ENCODE results near the gene ORAI1. TPM values are rescaled to one million over a fixed set of nuclear protein-coding genes. Genes with fewer than 3 reads are reported as not detected.
"Not testable (repeated sequence)": the region's sequence is repeated elsewhere in the genome, so short reads cannot be mapped to it uniquely, and the experiment has no call there.

The ORAI1 gene
- 1.9 TPM for total RNA-seq

DNA sequence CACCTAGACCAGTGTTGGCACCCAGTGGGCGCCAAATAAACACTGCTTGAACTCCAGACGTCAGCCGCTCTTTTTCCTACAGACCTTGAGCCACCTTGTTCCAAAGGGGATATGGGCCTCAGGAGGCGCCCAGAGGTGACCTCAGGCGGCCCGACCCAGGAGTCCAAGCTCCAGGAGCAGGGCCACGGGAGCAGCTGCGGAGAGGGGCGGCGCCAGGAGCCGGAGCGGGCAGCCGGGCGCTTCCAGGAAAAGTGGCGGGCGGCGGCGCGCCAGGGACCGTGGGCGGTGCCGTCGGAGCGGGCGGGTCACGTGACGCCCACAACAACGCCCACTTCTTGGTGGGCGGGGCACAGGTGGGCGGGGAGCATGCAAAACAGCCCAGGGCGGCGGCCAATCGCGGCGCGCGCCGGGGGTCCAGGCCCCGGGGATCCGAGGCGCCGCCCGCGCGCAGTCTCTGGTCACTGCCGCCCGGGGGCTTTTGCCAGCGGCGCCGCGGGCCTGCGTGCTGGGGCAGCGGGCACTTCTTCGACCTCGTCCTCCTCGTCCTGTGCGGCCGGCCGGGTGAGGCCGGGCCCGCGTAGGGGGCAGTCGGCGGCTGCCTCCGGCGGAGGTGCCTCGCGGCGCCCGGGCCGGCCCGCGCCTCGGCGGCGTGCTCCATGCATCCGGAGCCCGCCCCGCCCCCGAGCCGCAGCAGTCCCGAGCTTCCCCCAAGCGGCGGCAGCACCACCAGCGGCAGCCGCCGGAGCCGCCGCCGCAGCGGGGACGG, at the start of gene ORAI1:
TSS of gene ORAI1 (plus strand) at position 444 of the 766 bp plus-strand sequence.
- peak; percentile 87 for DNase-seq

DNA sequence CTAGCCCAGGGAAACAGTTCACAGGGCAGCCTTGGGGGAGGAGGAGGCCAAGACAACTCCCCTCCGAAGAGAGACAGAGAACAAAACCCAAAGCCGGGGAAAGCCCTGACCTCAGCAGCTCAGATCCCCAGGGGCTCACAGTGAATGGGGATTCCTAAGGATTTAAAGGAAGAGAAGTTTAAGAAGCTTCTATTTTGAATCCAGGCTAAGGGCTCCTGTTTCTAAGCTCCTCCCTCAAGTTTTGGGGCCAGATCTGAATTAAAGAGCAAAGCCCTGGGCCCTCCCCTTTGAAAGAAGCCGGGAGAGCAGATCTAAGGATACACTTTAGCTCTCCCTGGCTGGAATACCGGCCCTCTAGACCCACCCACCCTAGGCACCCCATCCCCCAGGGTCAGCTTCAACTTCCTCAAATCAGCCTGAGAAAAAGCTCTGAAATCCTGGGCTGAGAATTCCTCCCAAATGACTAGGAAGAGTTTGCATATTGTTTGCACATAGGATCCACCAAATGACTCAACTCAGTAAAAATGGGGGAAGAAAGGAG, 49.4 kb upstream of the ORAI1 start:
- DNase-seq = no peak

DNA sequence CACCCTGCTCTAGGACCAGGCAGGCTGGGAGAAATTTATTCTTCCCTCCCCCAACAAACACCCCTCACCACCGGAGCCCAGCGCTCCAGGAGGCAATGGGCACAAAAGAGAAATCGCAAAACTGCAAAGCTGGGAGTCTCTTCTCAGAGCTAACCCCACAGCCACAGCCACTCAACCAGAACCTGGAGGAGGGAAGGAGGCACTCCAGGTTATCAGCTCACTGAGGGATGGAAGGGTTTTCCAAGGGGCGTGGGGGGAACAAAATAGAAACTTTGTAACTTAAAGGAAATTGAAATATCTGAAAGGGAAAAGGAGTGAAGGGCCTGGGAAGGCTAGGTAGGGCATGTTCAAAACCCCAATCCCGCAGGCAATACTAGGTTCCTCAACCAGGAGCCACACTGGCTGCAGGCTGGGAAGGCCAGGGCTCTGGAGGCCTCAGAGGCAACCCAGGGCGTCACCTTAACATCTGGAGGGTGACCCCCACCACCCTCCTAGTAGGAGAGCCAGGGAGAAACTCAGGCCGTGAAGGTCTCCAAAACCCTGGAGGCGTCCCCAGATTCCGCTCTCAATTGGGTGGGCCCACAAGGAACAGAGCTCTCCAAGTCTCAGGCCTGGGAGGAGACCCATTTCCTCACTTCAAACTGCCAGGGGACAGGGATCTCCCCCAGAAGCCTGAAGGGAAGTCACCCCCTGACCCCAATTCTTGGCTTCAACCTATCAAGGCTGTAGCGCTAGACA, 48.7 kb upstream of the ORAI1 start:
- DNase-seq = no peak

GRCh38 chr12:121578230-121579189, 47.8 kb upstream of the ORAI1 start:
- peak; percentile 18 for DNase-seq

DNA sequence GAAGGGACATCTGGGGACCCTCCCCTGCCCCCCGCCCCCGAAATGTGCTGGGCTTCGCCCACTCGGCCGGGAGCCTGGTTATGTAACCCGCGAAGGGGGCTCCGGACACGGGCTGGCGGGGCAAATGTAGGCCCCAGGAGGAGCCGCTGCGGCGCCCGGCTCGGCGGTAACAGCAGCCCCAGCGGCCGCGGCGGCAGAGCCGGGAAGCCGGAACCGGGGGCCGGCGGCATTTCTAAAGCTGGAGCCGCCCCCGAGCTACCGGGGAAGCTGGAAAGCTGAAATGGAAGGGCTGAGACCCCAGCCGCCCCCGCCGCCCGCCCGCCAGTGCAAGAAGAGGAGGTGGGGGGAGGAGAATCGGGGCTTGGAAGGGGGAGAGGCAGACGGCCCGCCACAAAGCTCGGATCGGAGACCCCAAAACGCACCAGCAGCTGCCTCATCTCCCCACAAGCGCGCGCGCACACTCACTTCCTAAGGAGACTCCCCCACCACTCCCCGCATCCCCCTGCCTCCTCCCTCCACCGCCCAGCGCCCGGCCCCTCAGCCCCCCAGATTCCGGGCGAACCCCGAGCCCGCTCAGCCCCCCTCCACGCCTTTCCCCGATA, 47.0 kb upstream of the ORAI1 start:
- DNase-seq = no peak

- peak; percentile 82 for DNase-seq
Observed at GRCh38 chr12:121579981-121580868, 46.1 kb upstream of the ORAI1 start.

GRCh38 chr12:121580959-121581685, 45.2 kb upstream of the ORAI1 start, which contains the start of gene KDM2B:
Gene KDM2B, minus strand, starts transcription at chr12:121581023. Its CDS starts 112 bp downstream, at chr12:121580911.
- DNase-seq = peak; percentile 48

- DNase-seq = peak; percentile 33
Observed at GRCh38 chr12:121581686-121582429, 44.5 kb upstream of the ORAI1 start.

GRCh38 chr12:121582583-121583333, 43.6 kb upstream of the ORAI1 start:
- DNase-seq = no peak

DNA sequence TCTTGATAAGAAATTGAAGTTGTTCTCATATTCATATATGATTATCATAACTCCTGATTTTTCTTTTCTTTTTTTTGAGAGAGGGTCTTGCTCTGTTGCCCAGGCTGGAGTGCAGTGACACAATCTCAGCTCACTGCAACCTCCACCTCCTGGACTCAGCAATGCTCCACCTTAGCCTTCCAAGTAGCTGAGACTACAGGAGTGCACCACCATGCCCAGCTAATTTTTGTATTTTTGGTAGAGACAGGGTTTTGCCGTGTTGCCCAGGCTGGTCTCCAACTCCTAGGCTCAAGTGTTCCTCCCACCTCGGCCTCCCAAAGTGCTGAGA, 43.0 kb upstream of the ORAI1 start:
- not testable (repeated sequence) for DNase-seq

DNA sequence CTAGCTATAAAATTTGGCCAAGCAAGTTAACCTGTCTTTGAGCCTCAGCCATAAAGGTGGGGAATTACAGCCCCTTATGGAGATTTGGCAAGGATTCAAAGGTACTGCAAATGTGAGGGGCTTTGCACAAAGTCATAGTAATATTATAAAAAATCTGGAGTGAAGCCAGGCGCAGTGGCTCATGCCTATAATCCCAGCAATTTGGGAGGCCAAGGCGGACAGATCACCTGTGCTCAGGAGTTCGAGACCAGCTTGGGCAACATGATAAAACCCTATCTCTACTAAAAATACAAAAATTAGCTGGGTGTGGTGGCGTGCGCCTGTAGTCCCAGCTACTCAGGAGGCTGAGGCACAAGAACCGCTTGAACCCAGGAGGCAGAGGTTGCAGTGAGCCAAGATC, 41.4 kb upstream of the ORAI1 start:
- not testable (repeated sequence) for DNase-seq

GRCh38 chr12:121590476-121591143, 35.7 kb upstream of the ORAI1 start:
- no peak for DNase-seq

- no peak for DNase-seq
Observed at GRCh38 chr12:121592320-121592719, 34.0 kb upstream of the ORAI1 start.

GRCh38 chr12:121595520-121595919, 30.8 kb upstream of the ORAI1 start:
- no peak for DNase-seq

DNA sequence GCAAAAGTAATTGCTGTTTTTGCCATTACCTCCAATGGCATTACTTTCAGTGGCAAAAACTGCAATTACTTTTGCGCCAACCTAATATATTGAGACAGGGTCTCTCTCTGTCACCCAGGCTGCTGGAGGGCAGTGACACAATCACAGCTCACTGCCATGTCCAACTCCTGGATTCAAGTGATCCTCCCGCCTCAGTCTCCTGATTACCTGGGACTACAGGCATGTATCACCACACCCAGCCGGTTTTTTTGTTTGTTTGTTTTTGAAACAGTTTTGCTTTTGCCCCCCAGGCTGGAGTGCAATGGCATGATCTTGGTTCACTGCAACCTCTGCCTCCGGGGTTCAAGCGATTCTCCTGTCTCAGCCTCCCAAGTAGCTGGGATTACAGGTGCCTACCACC, 29.8 kb upstream of the ORAI1 start:
- DNase-seq = no peak

DNA sequence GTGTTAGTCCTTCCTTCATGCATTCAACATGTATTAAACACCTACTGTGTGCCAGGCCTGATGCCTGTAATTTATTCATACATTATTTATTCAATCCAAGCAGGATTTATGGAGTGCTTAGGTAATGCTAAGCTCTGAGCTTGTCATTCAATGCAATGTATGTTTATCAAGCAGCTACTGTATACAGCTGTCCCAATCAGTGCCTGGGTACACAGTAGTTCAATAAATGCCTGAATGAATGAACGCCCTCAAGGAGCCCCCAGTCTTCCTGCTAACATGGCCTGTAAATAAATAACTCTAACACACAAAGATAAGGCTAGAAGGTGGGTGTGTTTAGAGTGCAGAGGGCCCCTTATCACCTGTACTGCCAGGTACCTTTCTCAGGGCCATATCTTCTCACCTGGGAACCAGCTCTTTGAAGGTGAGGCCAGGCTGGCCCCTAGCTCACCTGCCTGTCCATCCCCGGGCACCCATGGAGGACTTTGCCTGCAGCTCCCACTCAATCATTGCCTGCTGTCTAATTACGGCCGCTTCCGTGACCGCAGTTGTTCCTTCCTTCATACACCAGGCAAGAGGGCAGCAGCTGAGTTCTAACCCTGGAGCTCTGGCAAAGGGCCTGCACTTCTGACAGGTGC, 25.5 kb upstream of the ORAI1 start:
- no peak for DNase-seq

DNA sequence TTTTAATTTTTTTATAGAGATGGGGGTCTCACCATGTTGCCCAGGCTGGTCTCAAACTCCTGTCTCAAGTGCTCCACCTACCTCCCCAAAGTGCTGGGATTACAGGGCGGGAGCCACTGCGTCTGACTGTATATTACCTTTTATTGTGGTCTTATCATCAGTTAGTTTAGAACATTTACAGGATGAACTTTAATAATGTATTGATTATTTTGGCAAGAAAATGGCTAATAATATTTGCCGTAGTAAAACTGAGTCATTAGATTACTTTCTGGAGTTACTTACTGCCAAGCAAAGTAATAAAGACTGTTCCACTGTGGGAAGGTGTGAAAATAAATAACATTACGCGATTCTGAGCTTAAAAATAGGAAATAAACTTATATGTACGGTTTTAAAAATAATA, 23.6 kb upstream of the ORAI1 start:
- DNase-seq = no peak

Data from occipital lobe (tissue), 2 donors.